CD14-positive monocyte (primary cell): ENCODE measurements around the gene STARD10. TPM values are rescaled to one million over a fixed set of nuclear protein-coding genes. Genes with fewer than 3 reads are reported as not detected.

Experiments
- DNase-seq, 3 donors: peaks; one replicate each; pipeline ENCODE4 v3.0.0-alpha.2; 2011 to 2022
- H2AFZ ChIP-seq: 2 replicates; pipeline ENCODE4 v1.6.0; 2012; ENCODE audit warnings: mild to moderate bottlenecking, low read depth, low read length, inconsistent platforms; ENCODE audit not compliant: insufficient read depth, poor library complexity, severe bottlenecking
- H3K27ac ChIP-seq, 2 donors: 1 replicate in 1 of 2; 2 replicates in 1 of 2; pipeline ENCODE4 v1.5.1; 2012 to 2013; ENCODE audit warnings: low read length in 2 of 2, control low read depth in 1 of 2, inconsistent platforms in 1 of 2, low read depth in 1 of 2, mild to moderate bottlenecking in 1 of 2
- H3K27me3 ChIP-seq, 2 donors: one replicate each; pipeline versions ENCODE4 v1.6.0 to v1.6.1; 2011 to 2013; ENCODE audit warnings: low read length in 2 of 2; ENCODE audit not compliant: control insufficient read depth in 2 of 2, insufficient read depth in 2 of 2
- H3K36me3 ChIP-seq, 2 donors: replicated peaks in 1 of 2; 1 replicate in 1 of 2; 2 replicates in 1 of 2; pipeline versions ENCODE4 v1.5.1 to v1.6.1; 2012 to 2013; ENCODE audit warnings: low read length in 2 of 2, control low read depth in 1 of 2, inconsistent platforms in 1 of 2, mild to moderate bottlenecking in 1 of 2; ENCODE audit not compliant: insufficient read depth in 2 of 2, control insufficient read depth in 1 of 2
- H3K4me1 ChIP-seq, 2 donors: 1 replicate in 1 of 2; 2 replicates in 1 of 2; pipeline versions ENCODE4 v1.5.1 to v1.6.1; 2012 to 2013; ENCODE audit warnings: low read length in 2 of 2, control low read depth in 1 of 2, inconsistent platforms in 1 of 2, mild to moderate bottlenecking in 1 of 2, moderate library complexity in 1 of 2; ENCODE audit not compliant: insufficient read depth in 2 of 2, control insufficient read depth in 1 of 2
- H3K4me2 ChIP-seq: replicated peaks from 2 replicates; pipeline ENCODE3; 2012; ENCODE audit warnings: low read length, moderate library complexity, mild to moderate bottlenecking; ENCODE audit not compliant: poor library complexity, severe bottlenecking; ENCODE audit errors: extremely low read depth
- H3K4me3 ChIP-seq, 3 experiments: fragments of 200-600 bp in 1 of 3; sonication (generic) in 1 of 3; replicated peaks in 1 of 3; 1 replicate in 2 of 3; 2 replicates in 1 of 3; pipeline ENCODE4 v1.5.1; 2011 to 2013; ENCODE audit warnings: low read length in 3 of 3, mild to moderate bottlenecking in 3 of 3, control low read depth in 2 of 3, low read depth in 2 of 3, inconsistent platforms in 1 of 3, moderate library complexity in 1 of 3
- H3K79me2 ChIP-seq: 2 replicates; pipeline ENCODE4 v1.6.0; 2012; ENCODE audit warnings: mild to moderate bottlenecking, control low read depth, inconsistent platforms, low read length, moderate library complexity; ENCODE audit not compliant: insufficient read depth
- H3K9ac ChIP-seq: 2 replicates; pipeline ENCODE4 v1.6.0; 2017; ENCODE audit warnings: low read length, mild to moderate bottlenecking; ENCODE audit not compliant: insufficient read depth, poor library complexity, severe bottlenecking
- H3K9me3 ChIP-seq, 2 donors: replicated peaks in 1 of 2; 1 replicate in 1 of 2; 2 replicates in 1 of 2; pipeline versions ENCODE4 v1.5.1 to v1.6.1; 2012 to 2013; ENCODE audit warnings: low read length in 2 of 2, control low read depth in 1 of 2; ENCODE audit not compliant: control insufficient read depth in 1 of 2, insufficient read depth in 1 of 2
- H4K20me1 ChIP-seq: 2 replicates; pipeline ENCODE4 v1.6.0; 2012; ENCODE audit warnings: mild to moderate bottlenecking, low read length, control low read depth, moderate library complexity; ENCODE audit not compliant: insufficient read depth
- H3K27ac Mint-ChIP-seq, 7 donors: one replicate each; pipeline ENCODE4 v1.8.0; 2020; ENCODE audit warnings: mild to moderate bottlenecking in 7 of 7, mixed read lengths in 7 of 7, moderate library complexity in 6 of 7, inconsistent platforms in 2 of 7
- H3K27me3 Mint-ChIP-seq, 3 donors: one replicate each; pipeline ENCODE4 v1.8.0; 2021 to 2022; ENCODE audit warnings: low read depth in 3 of 3, mild to moderate bottlenecking in 3 of 3, mixed read lengths in 3 of 3, moderate library complexity in 3 of 3, inconsistent platforms in 1 of 3
- H3K36me3 Mint-ChIP-seq, 2 donors: one replicate each; pipeline ENCODE4 v1.8.0; 2020; ENCODE audit warnings: mixed read lengths in 2 of 2, inconsistent platforms in 1 of 2, mild to moderate bottlenecking in 1 of 2
- H3K4me1 Mint-ChIP-seq: one replicate; pipeline ENCODE4 v1.8.0; 2020; ENCODE audit warnings: mild to moderate bottlenecking, mixed read lengths
- H3K4me3 Mint-ChIP-seq, 2 donors: one replicate each; pipeline ENCODE4 v1.8.0; 2020; ENCODE audit warnings: mild to moderate bottlenecking in 2 of 2, mixed read lengths in 2 of 2, moderate library complexity in 1 of 2
- H3K9me3 Mint-ChIP-seq, 7 donors: one replicate each; pipeline ENCODE4 v1.8.0; 2020 to 2022; ENCODE audit warnings: mixed read lengths in 7 of 7, mild to moderate bottlenecking in 6 of 7, moderate library complexity in 6 of 7, inconsistent platforms in 2 of 7
- WGBS: methylation state at CpG from one replicate; pipeline ENCODE4 v1.1.5; 2013; ENCODE audit warnings: missing lambda C conversion rate; ENCODE audit not compliant: insufficient coverage; 5-methylcytosine and 5-hydroxymethylcytosine counted together
- intact Hi-C, 2 donors: fragments of 100-400 bp; cut with micrococcal nuclease; formaldehyde crosslinking; loops; one replicate each; pipeline versions ENCODE4 v1.15.0 to v1.15.1; 2023
- polyA plus RNA-seq, 3 donors: library from polyadenylated mRNA; depleted of rRNA in 1 of 3; unstranded in 2 of 3; stranded (reverse) in 1 of 3; fragments of 300-500 nt in 2 of 3; fragments of >200 nt in 1 of 3; fragmentation: Illumina TruSeq in 2 of 3; gene quantifications; 1 replicate in 2 of 3; 2 replicates in 1 of 3; pipeline ENCODE4 v1.2.3, GENCODE V29; 2012 to 2021
- TF ChIP-seq, protein P1 (sequence below): fragments of 200-600 bp; IDR thresholded peaks from one replicate; pipeline ENCODE4 v1.8.0; 2022; ENCODE audit warnings: antibody characterized with exemption, mild to moderate bottlenecking

STARD10 gene
- polyA plus RNA-seq, 3 donors, result 13.6 to 18.7 (median 15.4) TPM

DNA sequence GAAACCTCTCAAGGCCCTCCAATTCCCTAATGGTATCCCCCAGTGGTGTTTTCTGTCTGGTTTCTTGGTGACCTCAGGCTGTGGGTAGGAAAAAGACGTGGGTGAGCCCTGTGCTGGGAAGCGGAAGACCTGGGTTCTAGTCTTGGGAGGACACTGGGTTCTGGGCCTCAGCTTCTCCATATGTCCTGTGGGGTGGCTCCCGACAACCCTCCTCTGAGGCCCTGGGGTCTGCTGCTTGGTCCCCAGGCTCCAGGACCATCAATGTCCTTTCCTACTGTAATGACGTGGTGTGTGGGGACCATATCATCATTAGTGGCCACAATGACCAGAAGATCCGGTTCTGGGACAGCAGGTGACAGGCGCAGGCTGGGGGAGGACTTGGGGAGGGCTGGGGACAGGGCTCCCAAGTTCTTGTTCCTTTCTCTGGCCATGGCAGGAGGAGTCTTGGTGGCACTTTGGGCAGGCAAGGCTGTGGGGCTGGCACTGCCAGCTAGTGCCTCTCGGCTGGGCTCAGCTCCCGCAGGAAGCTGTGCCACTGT lies 33.2 kb upstream of the STARD10 start:
- H3K36me3 ChIP-seq, result peaks cover 90 to 93% of the 10 kb centered on the region in 2 donors
- no peak overlapping the region for H2AFZ ChIP-seq
- WGBS, result 82% methylated on average over 3 of the region's 8 CpGs
- Mint-ChIP-seq H3K27ac (peak overlapping the region; percentile 88 to 93 (median 92)), H3K27me3 (peaks cover 0 to 2% (median 0%) of the 10 kb centered on the region in 3 donors), H3K4me1 (peaks cover 50% of the 10 kb centered on the region), H3K36me3 (peaks cover 73 to 96% of the 10 kb centered on the region in 2 donors), H3K9me3 (no peaks in the 10 kb centered on the region), H3K4me3 (no peak overlapping the region)
- H3K27me3 ChIP-seq, result no peaks in the 10 kb centered on the region
- DNase-seq, result no peak
- TF ChIP-seq, protein P1, sequence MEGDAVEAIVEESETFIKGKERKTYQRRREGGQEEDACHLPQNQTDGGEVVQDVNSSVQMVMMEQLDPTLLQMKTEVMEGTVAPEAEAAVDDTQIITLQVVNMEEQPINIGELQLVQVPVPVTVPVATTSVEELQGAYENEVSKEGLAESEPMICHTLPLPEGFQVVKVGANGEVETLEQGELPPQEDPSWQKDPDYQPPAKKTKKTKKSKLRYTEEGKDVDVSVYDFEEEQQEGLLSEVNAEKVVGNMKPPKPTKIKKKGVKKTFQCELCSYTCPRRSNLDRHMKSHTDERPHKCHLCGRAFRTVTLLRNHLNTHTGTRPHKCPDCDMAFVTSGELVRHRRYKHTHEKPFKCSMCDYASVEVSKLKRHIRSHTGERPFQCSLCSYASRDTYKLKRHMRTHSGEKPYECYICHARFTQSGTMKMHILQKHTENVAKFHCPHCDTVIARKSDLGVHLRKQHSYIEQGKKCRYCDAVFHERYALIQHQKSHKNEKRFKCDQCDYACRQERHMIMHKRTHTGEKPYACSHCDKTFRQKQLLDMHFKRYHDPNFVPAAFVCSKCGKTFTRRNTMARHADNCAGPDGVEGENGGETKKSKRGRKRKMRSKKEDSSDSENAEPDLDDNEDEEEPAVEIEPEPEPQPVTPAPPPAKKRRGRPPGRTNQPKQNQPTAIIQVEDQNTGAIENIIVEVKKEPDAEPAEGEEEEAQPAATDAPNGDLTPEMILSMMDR, result no peak
- peaks cover 94% of the 10 kb centered on the region for H4K20me1 ChIP-seq
- H3K4me1 ChIP-seq, result peaks cover 37 to 51% of the 10 kb centered on the region in 2 donors
- H3K79me2 ChIP-seq, result peaks cover 51% of the 10 kb centered on the region
- no peaks in the 10 kb centered on the region for H3K9me3 ChIP-seq
- H3K9ac ChIP-seq, result no peak overlapping the region
- intact Hi-C loops, result no loop called here
- peak overlapping the region; percentile 2 for H3K4me2 ChIP-seq
- H3K27ac ChIP-seq, result peak overlapping the region; percentile 63 to 77
- peak overlapping the region in 1 of 3 experiments; percentile 14 for H3K4me3 ChIP-seq

DNA sequence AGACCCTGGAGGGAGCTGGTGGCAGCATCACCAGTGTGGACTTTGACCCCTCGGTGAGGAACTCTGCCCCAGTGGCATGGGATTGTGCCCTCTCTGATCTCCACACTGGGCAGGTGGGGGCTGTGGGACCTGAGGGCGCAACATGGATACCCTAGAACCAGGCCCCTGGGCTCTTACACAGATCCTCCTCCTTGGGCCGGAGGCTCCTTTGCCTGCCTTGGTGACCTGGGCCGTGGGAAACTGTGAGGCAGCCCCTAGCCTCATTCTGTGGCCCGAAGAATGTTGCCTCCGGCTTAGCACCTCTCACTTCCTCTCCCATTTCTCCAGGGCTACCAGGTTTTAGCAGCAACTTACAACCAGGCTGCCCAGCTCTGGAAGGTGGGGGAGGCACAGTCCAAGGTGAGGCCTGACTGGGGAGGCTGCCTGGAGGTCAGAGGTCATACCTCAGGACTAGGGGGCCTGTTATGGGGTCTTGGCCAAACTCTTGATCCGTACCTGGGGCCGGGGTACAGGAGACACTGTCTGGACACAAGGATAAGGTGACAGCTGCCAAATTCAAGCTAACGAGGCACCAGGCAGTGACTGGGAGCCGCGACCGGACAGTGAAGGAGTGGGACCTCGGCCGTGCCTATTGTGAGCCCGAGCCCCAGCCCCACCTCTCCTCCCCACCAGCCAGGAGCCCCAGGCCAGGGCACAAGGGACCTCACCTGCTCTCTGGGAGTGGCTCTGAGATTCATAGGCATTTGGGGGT lies 32.5 kb upstream of the STARD10 start:
- H3K27ac ChIP-seq, result peak overlapping the region; percentile 63 to 77
- Mint-ChIP-seq H3K4me3 (no peak overlapping the region), H3K4me1 (peaks cover 46% of the 10 kb centered on the region), H3K27ac (peak overlapping the region; percentile 8 to 93 (median 88)), H3K27me3 (peaks cover 0 to 2% (median 0%) of the 10 kb centered on the region in 3 donors), H3K36me3 (peaks cover 68 to 92% of the 10 kb centered on the region in 2 donors), H3K9me3 (no peaks in the 10 kb centered on the region)
- peaks cover 89% of the 10 kb centered on the region in 2 donors for H3K36me3 ChIP-seq
- TF ChIP-seq, protein P1, result no peak
- H3K9me3 ChIP-seq, result no peaks in the 10 kb centered on the region
- no peak overlapping the region for H3K4me2 ChIP-seq
- peaks cover 53% of the 10 kb centered on the region for H3K79me2 ChIP-seq
- no peak overlapping the region for H3K4me3 ChIP-seq
- no peak for DNase-seq
- intact Hi-C loops, result no loop called here
- peaks cover 94% of the 10 kb centered on the region for H4K20me1 ChIP-seq
- no peak overlapping the region for H2AFZ ChIP-seq
- no peaks in the 10 kb centered on the region for H3K27me3 ChIP-seq
- H3K4me1 ChIP-seq, result peaks cover 40 to 58% of the 10 kb centered on the region in 2 donors
- 95% methylated on average over 6 of the region's 15 CpGs for WGBS
- no peak overlapping the region for H3K9ac ChIP-seq
